GM20000 (cell line): ENCODE measurements around the gene SERPINE3.
A peak's percentile ranks its signal among the peaks of the same experiment; 100 is the strongest.

ENCODE experiments used
- DNase-seq: peaks from one replicate; pipeline ENCODE4 v3.0.0; 2012; ENCODE audit warnings: low spot score
- CTCF ChIP-seq: IDR thresholded peaks from 2 replicates; pipeline ENCODE4 v1.5.1; 2012; ENCODE audit warnings: mild to moderate bottlenecking, control low read depth; ENCODE audit errors: extremely low read depth, missing control alignments

SERPINE3 gene

DNA sequence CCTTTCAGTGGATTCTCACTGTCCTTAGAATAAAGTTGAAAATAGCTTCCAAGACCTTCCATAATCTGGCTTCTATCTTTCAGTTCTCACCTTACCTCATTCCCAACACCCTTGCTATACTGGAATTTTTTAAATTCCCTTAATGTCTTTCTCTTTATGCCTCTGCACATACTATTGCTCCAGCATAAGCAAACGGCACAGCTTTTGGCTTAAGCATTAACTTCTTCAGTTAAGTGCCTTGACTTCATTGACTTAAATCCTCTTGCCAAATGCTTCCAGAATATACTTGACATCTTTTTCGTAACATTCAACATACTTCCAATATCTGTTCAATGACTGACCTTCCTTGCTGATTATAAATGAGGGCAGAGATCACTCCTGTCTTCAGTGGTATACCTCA is 34.0 kb downstream of the SERPINE3 start:
- no peak for DNase-seq
- TF ChIP-seq CTCF, result no peak

DNA sequence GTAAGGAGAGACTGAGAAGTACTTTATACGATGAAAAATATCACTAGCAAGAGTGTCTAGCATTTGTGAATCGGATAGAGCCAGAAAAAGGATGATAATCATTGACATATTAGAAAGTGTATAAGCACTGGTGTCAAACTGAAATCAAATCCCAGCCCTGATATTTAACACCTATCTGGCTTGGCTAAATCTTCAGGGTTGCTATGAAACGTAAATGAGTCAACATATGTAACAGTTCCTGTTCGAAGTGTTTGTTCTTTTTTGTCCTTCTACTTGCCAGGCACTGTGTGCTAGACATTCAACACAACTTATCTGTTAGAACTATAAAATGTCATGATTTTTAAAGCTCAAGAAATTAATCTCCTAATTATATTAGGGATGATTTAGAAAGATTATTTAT is 40.8 kb downstream of the SERPINE3 start:
- DNase-seq, result no peak
- TF ChIP-seq CTCF, result no peak

DNA sequence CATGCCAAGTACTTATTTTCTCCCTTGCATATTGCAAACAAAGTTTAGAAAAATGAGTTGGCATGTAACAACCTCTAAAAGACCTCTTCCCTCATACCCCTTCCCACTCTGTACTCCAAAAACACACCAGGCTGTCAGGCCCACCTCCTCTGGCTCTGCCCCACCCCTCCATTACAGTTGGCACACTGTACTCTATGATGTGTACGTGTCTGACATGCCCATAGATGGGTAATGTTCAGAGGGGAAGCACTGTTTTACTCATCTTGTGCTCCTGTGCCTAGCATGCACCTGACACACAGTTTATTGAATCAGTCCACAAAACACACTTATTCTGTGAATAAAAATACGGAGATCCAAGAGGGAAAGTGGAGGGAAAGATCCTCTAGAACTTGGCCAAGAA is 45.6 kb downstream of the SERPINE3 start:
- no peak for DNase-seq

DNA sequence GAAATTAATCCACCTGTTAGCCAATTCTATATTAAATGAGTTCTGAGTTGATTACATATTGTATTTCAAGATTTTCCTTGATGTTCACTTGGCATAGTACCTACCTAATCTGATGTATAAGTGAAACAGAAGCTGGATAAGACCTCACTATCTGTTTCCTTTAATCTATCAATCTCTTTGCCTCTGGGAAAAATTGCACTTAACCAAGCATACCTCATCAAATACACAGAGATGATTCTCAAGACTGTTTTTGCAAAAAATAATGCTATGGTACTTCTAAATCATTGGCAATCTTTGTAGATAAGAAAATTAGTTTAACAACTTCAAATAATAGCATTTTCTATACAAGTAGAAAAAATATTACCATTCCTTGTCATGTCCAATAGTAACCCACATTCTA is 55.2 kb downstream of the SERPINE3 start:
- no peak for TF ChIP-seq CTCF
- DNase-seq, result no peak

More for the DNA sequence above, 45.6 kb downstream of the SERPINE3 start:
- no peak for TF ChIP-seq CTCF

- TF ChIP-seq CTCF, result no peak
Observed at GRCh38 chr13:51396352-51396751, 56.9 kb downstream of the SERPINE3 start.

GRCh38 chr13:51397262-51397941 is 57.9 kb downstream of the SERPINE3 start:
- no peak for TF ChIP-seq CTCF
- DNase-seq, result no peak

More at GRCh38 chr13:51396352-51396751, 56.9 kb downstream of the SERPINE3 start:
- DNase-seq, result peak; percentile 30

GRCh38 chr13:51405176-51405575 is 65.7 kb downstream of the SERPINE3 start:
- no peak for DNase-seq
- TF ChIP-seq CTCF, result no peak
